Measurements from ENCODE around the gene FTH1. TPM values are rescaled to one million over a fixed set of nuclear protein-coding genes. Genes with fewer than 3 reads are reported as not detected.

The FTH1 gene
- polyA plus RNA-seq, 1 of the 3 experiments (the other 2 are of a cell fraction) = 1,229 TPM

- no peak for TF ChIP-seq REST (IDR thresholded peaks at IDR 0.05; ENCODE audit: low read depth, low read length)
- TF ChIP-seq IRF3 (IDR thresholded peaks at IDR 0.05; ENCODE audit: low read depth, low read length) = no peak
- no peak for TF ChIP-seq CTCF (IDR thresholded peaks at IDR 0.05)
Observed at GRCh38 chr11:61951484-61952135, 15.8 kb downstream of the FTH1 start (continued).

GRCh38 chr11:61950035-61950547, 17.3 kb downstream of the FTH1 start, which contains the start of gene BEST1:
Gene BEST1, plus strand, starts transcription at chr11:61950351. Its CDS starts 1,456 bp downstream, at chr11:61951807.
- no peaks in the 10 kb centered on the region for H3K9me3 ChIP-seq
- no peak for TF ChIP-seq ELF1 (IDR thresholded peaks at IDR 0.05)
- no peak for TF ChIP-seq PBX3 (IDR thresholded peaks at IDR 0.05)
- TF ChIP-seq USF2 (IDR thresholded peaks at IDR 0.05; ENCODE audit: borderline replicate concordance, low read depth, low read length) = no peak
- TF ChIP-seq SMC3 (IDR thresholded peaks at IDR 0.05; ENCODE audit: low read depth, low read length) = no peak
- WGBS (ENCODE audit: low lambda C conversion rate) = 88% methylated on average over 1 of the region's 8 CpGs
- no peaks in the 10 kb centered on the region for H3K36me3 ChIP-seq (replicated peaks in 1 of 2; ENCODE audit: control insufficient read depth in 1 of 2, insufficient read depth in 2 of 2, low read length in 1 of 2)
- ChIA-PET POLR2A (interaction anchor here (0.6 to 4.0 kb wide), 12 partner anchors 8 to 157 kb away, joined by 3 to 76 read pairs (median 6); partner anchors contain the start of genes FEN1, FTH1 and TMEM258), CTCF (interaction anchor here (0.6 to 10.4 kb wide), 14 partner anchors 11 to 158 kb away, joined by 3 to 543 read pairs (median 6); partner anchors contain the start of gene FADS3)
- H3K4me2 ChIP-seq = peak within 1 kb of the TSS; percentile 20; the same call in 1 of the 2 replicates
- H3K79me2 ChIP-seq (ENCODE audit: insufficient read depth) = no peaks in the 10 kb centered on the region
- H3K4me3 ChIP-seq (ENCODE audit: low read depth in 2 of 2, low read length in 1 of 2) = no peak within 1 kb of the TSS; a peak in 1 of 4 replicates
- no peak within 1 kb of the TSS for H3K9ac ChIP-seq
- H3K4me1 ChIP-seq (ENCODE audit: control insufficient read depth in 1 of 2, insufficient read depth in 2 of 2, low read depth in 1 of 2, low read length in 1 of 2) = peaks cover 11 to 18% of the 10 kb centered on the region in 2 experiments; a peak in 2 of 4 replicates
- no peaks in the 10 kb centered on the region for H3K27me3 ChIP-seq (ENCODE audit: insufficient read depth)
- no peaks in the 10 kb centered on the region for H4K20me1 ChIP-seq (ENCODE audit: insufficient read depth)
- no peak for DNase-seq
- H3K9me2 ChIP-seq = no peaks in the 10 kb centered on the region
- peak within 1 kb of the TSS; percentile 43 to 82 for H3K27ac ChIP-seq (ENCODE audit: low read depth in 2 of 2, low read length in 1 of 2)
- peaks cover 3% of the 10 kb centered on the region for H3F3A ChIP-seq (replicated peaks; ENCODE audit: insufficient read depth)
- H2AFZ ChIP-seq (ENCODE audit: low read depth) = peak within 1 kb of the TSS; percentile 60
